Middle frontal gyrus (tissue), 1 donor: ENCODE results near the gene ELMO1.

Experiments used
- DNase-seq: peaks from one replicate; pipeline ENCODE4 v3.0.0-alpha.2; 2015; ENCODE audit warnings: low spot score; ENCODE audit errors: extremely low spot score

The ELMO1 gene

GRCh38 chr7:36960105-36960504 is 488.6 kb downstream of the ELMO1 start:
- DNase-seq = no peak

DNA sequence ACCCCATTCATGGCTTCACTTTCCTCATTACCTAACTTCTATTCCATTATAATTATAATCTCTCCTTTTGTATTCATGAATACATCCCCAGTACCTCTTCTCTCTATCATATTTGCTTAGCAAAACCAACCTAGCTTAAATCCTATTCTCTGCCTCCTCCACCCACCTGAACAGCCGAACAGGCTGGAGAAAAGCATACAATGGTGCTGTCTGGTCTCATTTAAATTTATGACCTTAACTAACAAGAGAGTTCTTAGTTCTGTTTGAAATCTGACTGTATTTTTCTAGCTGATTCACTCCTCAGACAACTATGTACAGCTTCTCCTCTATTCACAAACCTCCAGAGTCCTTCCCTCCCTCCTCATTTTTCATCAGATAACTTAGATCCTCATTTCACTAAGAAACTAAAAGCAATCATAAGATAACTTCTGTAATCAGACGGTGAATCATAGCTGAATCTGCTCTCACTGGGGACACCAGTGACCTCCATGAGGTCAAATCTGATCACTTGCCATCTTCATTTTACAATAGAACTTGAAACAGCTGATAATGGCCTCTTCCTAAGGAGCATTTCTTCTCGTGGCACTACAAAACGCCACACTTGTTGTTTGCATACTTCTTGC is 490.4 kb downstream of the ELMO1 start:
- DNase-seq = no peak

- DNase-seq = no peak
Measured at GRCh38 chr7:36957620-36958019, 491.0 kb downstream of the ELMO1 start.

DNA sequence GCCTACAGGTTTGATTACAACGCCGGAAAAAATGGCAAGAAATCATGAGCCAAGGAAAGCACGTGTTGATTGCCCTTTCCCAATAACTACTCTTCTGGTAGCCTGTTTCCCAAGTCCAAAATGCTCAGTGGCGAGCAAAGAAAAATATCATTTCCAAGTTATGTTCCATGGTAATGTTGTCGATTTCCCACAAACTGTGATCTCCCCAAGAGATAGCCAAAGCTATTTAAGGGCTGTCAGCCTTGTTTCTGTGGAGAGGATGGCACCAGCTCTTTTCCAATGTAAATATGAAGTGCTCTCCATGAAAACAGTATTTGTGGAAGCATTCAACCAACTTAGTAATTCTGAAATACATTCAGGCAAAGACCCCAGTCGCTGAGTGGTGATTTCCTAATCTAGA is 491.9 kb downstream of the ELMO1 start:
- no peak for DNase-seq

DNA sequence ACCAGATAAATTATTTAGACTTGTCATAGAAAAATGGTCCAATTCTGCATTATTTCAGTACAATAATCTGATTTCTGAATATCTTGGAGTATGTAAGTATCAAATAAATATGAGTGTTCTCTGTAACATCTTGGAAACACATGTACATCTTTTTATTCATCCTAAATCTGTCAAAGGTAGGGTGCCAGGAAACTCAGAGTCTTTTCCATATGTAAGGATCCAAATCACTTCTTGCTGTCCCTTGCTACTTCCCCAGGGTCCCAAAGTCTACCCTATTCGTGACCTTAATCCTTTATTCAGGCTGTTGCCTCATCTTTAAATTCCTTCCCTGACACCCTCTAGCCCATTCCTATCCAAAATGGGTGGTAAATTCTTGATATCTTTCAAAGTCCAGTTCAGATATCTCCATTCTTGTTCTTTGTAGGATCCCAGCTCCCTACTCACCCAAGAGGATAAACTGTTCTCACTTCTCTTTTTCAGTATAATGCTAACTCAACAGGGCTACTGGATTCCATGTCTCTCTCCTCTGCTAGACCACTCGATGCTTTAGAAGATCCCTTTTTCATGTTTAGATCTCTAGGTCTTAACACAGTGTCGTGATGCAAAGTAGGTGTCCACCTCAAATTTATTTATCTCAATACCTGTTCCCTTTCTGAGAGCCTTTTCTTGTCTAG is 493.1 kb downstream of the ELMO1 start:
- DNase-seq = no peak

GRCh38 chr7:36951257-36951697 is 497.4 kb downstream of the ELMO1 start:
- no peak for DNase-seq

- no peak for DNase-seq
Measured at GRCh38 chr7:36949711-36950600, 498.7 kb downstream of the ELMO1 start.

GRCh38 chr7:36946401-36946739 is 502.3 kb downstream of the ELMO1 start:
- no peak for DNase-seq

DNA sequence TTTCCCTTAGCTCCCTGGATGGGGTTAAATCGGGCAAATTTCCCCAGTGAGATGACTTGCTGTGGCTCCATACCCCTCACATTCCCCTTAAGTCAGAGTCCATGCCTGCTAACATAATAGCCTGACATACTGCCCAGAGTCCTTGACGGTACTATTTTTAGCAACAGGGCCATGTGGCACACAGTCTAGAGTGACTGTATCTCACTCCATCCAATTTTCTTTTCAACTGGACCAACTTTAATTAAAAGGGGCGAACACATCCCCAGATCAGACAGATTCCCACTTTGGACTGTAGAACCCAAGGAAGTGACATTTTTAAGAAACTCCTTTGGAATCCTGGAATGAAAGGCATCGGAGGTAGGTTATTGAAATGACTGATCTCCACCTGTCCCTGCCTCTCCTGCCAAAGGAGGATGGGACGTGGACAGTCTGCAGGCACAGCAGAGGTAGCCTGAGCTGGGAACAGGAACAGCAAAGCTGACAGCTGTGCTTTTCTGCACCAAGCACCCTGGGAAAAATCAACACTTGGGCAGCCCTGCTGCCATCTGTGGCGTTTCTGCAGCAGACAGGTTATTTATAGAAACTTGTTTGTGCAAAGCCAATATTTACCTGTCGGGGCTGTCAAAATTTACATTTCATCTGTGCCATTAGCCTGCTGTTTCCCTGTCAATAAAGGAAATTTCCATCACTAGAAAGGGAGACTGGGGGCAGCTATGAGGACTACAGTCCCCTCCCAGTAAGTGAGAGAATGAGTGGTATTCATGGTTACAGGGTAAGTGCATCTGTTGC is 502.9 kb downstream of the ELMO1 start:
- no peak for DNase-seq

GRCh38 chr7:36944838-36945237 is 503.8 kb downstream of the ELMO1 start:
- DNase-seq = no peak

DNA sequence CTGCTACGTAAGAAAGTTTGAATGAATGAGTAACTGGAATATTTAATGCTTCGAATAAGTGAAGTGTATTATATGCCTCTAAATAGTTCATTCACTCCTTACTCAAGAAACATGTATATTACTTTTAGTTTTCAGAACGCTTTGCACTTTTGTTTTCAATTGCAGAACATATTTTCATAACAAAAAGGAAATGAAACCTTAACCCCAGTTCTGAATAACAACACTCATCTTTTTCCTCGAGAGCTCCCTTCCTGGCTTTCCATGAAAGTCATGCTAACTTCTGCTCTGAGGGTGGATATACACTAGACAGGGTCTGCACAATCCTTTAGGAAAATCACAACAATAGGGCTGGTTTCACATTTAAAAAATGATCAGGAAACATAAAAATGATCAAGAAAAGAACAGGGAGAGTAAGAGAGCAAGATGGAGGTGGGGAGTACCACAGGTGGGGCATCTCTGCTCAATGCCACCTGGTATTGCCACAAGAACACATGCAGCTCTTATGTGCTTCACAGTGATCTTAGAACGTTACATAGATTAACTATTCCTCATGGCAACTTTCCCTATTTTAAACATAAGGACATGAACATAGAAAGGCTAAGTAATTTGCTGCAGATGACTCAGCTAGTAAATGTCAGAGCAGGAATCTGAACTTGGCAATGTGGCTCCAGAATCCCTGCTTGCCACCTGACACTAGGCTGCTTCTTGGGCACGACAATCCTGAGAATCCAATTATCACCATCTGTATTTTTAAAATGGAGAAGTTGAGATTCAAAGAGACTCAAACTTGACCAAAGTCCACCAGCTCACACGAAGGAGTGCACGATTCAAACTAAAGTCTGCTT is 504.9 kb downstream of the ELMO1 start:
- no peak for DNase-seq

DNA sequence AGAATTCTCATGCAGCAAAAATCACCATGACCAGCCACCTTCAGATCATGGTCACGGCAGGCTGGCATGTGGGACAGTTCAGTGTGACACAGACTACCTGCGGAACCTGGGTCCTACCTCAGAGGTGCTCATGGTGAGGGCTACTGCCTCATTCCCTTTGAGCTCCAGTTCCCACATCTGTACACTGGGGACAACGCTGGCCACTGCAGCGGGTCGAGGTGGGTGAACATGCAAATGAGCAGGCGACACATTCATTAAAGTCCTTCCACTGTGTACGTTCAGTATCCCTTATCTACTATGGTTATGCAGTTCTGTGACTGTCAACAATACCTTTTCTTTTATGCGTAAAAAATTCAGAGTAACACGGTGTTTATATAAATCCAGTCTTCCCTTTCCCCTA is 505.7 kb downstream of the ELMO1 start:
- no peak for DNase-seq

DNA sequence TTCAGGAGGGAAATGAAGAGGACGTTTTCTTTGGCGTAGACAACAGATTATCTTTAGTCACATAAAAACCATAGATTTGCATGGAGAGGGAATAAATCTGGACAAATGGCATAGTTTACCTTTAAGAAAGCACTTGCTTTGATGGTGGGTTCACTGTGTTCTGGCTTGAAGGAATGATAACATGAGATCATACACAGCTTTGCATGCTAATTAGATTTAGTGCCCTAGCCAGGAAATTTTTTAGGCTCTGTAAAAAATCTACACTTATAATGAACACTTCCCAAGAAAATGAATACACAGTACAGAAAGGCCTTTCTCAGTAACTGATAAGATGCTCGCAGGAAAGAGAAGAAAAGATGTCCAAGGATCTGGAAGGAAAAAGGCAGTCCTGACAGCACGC is 506.1 kb downstream of the ELMO1 start:
- no peak for DNase-seq

- no peak for DNase-seq
Measured at GRCh38 chr7:36942025-36942424, 506.6 kb downstream of the ELMO1 start.

- DNase-seq = no peak
Measured at GRCh38 chr7:36941359-36941758, 507.3 kb downstream of the ELMO1 start.

GRCh38 chr7:36939816-36940215 is 508.8 kb downstream of the ELMO1 start:
- DNase-seq = no peak

GRCh38 chr7:36937754-36938563 is 510.7 kb downstream of the ELMO1 start:
- no peak for DNase-seq

DNA sequence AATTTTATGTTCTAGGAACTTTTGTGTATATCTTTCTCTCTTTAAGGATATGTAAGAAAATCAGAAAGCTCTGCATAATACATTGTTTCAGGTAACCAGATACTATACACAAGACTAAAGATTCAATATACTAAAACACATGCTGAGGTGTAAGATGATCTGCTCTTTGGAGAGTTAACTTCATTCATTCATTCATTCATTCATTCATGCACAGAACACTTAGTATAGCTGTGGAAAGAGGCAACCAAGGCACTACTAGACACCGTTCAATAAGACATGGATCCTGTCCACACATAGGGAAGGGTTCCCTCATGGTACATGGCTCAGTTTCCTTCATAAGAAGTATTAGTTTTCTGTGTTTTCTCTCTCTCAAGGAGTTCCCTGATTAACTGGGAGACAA is 516.8 kb downstream of the ELMO1 start:
- no peak for DNase-seq

DNA sequence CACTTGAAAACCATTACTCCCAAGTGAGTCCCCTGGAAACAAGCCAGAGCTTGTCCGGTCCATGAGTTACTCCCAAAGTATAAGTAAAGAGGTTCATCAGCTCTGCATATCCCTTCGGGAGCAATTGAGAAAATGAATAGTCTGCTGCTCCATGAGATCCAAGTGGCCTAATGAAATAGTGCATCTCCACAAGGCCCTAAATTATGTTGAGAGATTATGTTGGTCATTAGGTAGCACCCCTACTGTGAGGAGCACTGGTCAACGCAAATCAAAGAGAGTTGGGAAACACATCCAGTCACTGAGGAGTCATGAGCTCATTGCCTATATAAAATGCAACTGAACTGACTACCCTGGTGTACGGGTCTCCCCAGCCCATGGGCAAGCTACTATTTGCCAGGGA is 518.9 kb downstream of the ELMO1 start:
- no peak for DNase-seq

GRCh38 chr7:36928718-36929117 is 519.9 kb downstream of the ELMO1 start:
- no peak for DNase-seq
